Measurements from ENCODE around the gene ACSS2. TPM values are rescaled to one million over a fixed set of nuclear protein-coding genes. Genes with fewer than 3 reads are reported as not detected.

Gene ACSS2
- total and polyA plus RNA-seq, 10 donors = 8.9 to 43.6 (median 30.2) TPM

- no peak for TF ChIP-seq POLR2A (IDR thresholded peaks at IDR 0.05)
- peak in 8 of 11 experiments; percentile 21 to 60 (median 54) for TF ChIP-seq CTCF (IDR thresholded peaks at IDR 0.05 in 8 of 11, conservative IDR thresholded peaks at IDR 0.05 in 3 of 11)
- no peak for DNase-seq
- Histone ChIP-seq H3K4me3 (no peak overlapping the region), H3K36me3 (no peaks in the 10 kb centered on the region), H3K27me3 (replicated peaks in 1 of 7) (peaks cover 0 to 7% (median 0%) of the 10 kb centered on the region in 7 donors), H3K27ac (no peak overlapping the region), H3K4me1 (peaks cover 0 to 7% (median 3%) of the 10 kb centered on the region in 6 donors), H3K9me3 (no peaks in the 10 kb centered on the region)
- WGBS, 5 donors = 36 to 51% (median 43%) methylated on average over 6 of the region's 6 CpGs
- intact Hi-C loops (cut with DNase I; ENCODE audit: low total_unique reads) = no loop called here
Measured at GRCh38 chr20:34834459-34834893, 41.9 kb upstream of the ACSS2 start.

- 60 to 77% (median 64%) methylated on average over 2 of the region's 2 CpGs for WGBS, 5 donors
- intact Hi-C loops (cut with DNase I; ENCODE audit: low total_unique reads) = no loop called here
- Histone ChIP-seq H3K9me3 (no peaks in the 10 kb centered on the region), H3K27ac (no peak overlapping the region), H3K4me3 (no peak overlapping the region), H3K4me1 (no peaks in the 10 kb centered on the region), H3K36me3 (peaks cover 0 to 5% (median 0%) of the 10 kb centered on the region in 6 donors), H3K27me3 (replicated peaks in 1 of 7) (no peaks in the 10 kb centered on the region)
- TF ChIP-seq POLR2AphosphoS5 (IDR thresholded peaks at IDR 0.05) = no peak
- TF ChIP-seq CTCF (IDR thresholded peaks at IDR 0.05 in 8 of 11, conservative IDR thresholded peaks at IDR 0.05 in 3 of 11) = no peak
- TF ChIP-seq POLR2A (IDR thresholded peaks at IDR 0.05) = no peak
- DNase-seq = no peak
Measured at GRCh38 chr20:34842143-34842542, 34.3 kb upstream of the ACSS2 start.

GRCh38 chr20:34843421-34843820 lies 33.0 kb upstream of the ACSS2 start:
- Histone ChIP-seq H3K4me3 (no peak overlapping the region), H3K4me1 (no peaks in the 10 kb centered on the region), H3K36me3 (peaks cover 0 to 11% (median 2%) of the 10 kb centered on the region in 6 donors), H3K9me3 (no peaks in the 10 kb centered on the region), H3K27ac (no peak overlapping the region), H3K27me3 (replicated peaks in 1 of 7) (no peaks in the 10 kb centered on the region)
- TF ChIP-seq POLR2AphosphoS5 (IDR thresholded peaks at IDR 0.05) (no peak), POLR2A (IDR thresholded peaks at IDR 0.05) (no peak), CTCF (IDR thresholded peaks at IDR 0.05 in 8 of 11, conservative IDR thresholded peaks at IDR 0.05 in 3 of 11) (no peak)
- WGBS, 5 donors = 94 to 100% (median 96%) methylated on average over 2 of the region's 2 CpGs
- intact Hi-C loops (cut with DNase I; ENCODE audit: low total_unique reads) = no loop called here
- DNase-seq = no peak

- 84 to 96% (median 91%) methylated on average over 5 of the region's 5 CpGs for WGBS, 5 donors
- H3K9me3 ChIP-seq = no peaks in the 10 kb centered on the region
- H3K36me3 ChIP-seq = peaks cover 0 to 54% (median 20%) of the 10 kb centered on the region in 6 donors
- no peak overlapping the region for H3K4me3 ChIP-seq
- DNase-seq = no peak
- no peak overlapping the region for H3K27ac ChIP-seq
- H3K27me3 ChIP-seq (replicated peaks in 1 of 7) = no peaks in the 10 kb centered on the region
- intact Hi-C loops (cut with DNase I; ENCODE audit: low total_unique reads) = no loop called here
- no peaks in the 10 kb centered on the region for H3K4me1 ChIP-seq
- TF ChIP-seq CTCF (IDR thresholded peaks at IDR 0.05 in 8 of 11, conservative IDR thresholded peaks at IDR 0.05 in 3 of 11) (no peak), POLR2A (IDR thresholded peaks at IDR 0.05) (no peak), POLR2AphosphoS5 (IDR thresholded peaks at IDR 0.05) (no peak)
Measured at GRCh38 chr20:34848597-34848996, 27.8 kb upstream of the ACSS2 start.

Measured in spleen (tissue), 11 donors.